ENCODE measurements around the gene PLEKHH2.

DNA sequence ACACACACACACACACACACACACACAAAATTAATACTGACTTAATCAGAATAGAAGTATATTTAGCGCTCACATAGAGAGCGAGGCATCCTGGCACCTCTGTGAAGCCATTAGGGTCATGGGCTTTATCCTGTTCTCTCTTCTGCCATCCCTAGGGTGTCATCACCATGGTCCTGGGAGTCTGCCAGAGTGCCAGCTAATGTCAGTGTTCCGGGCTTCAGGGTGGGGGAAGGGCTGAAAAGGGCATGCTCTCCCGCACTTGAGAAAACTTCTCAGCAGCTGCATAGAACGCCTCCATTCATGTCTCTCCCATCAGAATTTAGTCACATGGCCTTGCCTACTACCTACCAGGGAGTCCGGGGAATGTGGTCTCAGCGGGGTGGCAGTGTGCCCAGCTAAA lies 117.1 kb downstream of the PLEKHH2 start:
- TF ChIP-seq ZNF70 (CRISPR knock-in tag; IDR thresholded peaks at IDR 0.05) (no peak), ZC3H10 (CRISPR knock-in tag; IDR thresholded peaks at IDR 0.05) (no peak), ZNF8 (CRISPR knock-in tag; IDR thresholded peaks at IDR 0.05) (no peak), PATZ1 (CRISPR knock-in tag; IDR thresholded peaks at IDR 0.05; ENCODE audit: borderline replicate concordance) (no peak), SNAI2 (CRISPR knock-in tag; IDR thresholded peaks at IDR 0.05) (no peak)

Data from SK-N-SH treated with all-trans-retinoic acid at 6 μM for 48 hours (cell line).